Measurements from ENCODE around the gene HIP1.
"Not testable (repeated sequence)": the region's sequence is repeated elsewhere in the genome, so short reads cannot be mapped to it uniquely, and the experiment has no call there.

Gene HIP1

DNA sequence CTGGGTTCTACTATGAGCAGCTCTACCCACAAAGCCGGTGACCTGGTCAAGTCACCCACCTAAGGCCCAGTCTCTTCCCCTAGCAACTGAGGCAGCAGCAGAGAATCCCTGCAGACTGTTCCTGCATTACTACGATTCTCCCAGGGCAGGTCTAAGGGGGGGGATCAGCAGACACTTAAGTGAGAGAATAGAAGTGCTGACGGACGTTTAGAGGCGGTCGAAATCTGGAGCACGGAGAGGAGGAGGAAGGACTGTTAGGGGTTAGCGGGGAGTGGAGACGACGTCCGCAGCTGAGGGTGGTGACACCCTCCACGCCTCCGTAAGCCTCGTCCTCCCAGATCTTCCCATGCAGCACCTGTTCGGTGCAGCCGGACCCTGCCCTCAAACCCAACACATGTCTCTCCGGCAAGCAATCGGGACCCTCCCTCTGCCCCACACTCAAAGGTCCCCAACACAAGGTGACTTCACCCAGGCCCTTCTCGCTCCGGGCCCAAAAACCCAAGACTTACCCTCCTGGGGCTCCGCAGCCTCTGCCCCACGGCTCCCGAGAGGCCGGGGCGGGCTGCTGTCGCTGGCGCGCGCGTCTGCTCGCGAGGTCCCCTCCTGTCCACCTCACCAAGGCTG is 253.3 kb downstream of the HIP1 start:
- not testable (repeated sequence) for DNase-seq

Data from RPMI8226 (cell line).